Measurements from ENCODE around the gene SLC25A10.
"Not testable (repeated sequence)": the region's sequence is repeated elsewhere in the genome, so short reads cannot be mapped to it uniquely, and the experiment has no call there.

SLC25A10 gene

DNA sequence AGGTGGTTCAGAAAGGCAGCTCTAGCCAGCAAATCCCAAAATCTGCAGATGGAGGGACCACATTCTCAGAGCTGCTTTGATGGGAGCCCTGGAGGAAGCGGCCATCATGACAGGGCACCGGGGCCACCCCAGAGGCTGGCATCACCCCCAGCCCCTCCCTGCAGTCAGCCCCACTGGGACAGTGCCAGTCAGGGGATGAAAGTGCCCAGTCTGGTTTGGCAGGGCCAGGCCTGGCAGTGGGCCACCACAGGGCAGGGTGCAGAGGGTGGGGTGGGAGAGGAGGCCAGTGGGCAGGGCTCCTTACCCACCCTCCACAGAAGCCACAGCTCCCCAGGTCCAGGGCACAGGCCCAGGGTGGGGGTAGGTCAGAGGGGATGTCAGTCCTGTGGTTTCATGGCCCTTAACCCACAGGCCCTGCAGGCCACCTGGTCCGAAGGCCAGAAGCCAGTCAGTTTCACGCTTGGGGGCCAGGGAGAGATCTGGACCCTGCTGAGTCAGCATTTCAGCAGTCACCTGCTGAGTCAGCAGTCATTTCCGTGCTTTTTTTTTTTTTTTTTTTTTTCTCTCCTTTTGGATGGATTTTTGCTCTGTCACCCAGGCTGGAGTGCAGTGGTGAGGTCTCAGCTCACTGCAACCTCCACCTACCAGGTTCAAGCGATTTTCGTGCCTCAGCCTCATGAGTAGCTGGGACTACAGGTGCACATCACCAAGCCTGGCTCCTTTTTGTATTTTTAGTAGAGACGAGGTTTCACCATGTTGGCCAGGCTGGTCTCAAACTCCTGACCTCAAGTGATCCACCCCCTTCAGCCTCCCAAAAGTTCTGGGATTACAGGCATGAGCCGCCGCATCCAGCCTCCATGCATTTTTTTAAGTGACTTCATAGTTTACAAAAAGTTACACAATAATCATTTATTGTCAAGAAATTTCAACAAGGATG, 10.4 kb downstream of the SLC25A10 start:
- DNase-seq: no peak

DNA sequence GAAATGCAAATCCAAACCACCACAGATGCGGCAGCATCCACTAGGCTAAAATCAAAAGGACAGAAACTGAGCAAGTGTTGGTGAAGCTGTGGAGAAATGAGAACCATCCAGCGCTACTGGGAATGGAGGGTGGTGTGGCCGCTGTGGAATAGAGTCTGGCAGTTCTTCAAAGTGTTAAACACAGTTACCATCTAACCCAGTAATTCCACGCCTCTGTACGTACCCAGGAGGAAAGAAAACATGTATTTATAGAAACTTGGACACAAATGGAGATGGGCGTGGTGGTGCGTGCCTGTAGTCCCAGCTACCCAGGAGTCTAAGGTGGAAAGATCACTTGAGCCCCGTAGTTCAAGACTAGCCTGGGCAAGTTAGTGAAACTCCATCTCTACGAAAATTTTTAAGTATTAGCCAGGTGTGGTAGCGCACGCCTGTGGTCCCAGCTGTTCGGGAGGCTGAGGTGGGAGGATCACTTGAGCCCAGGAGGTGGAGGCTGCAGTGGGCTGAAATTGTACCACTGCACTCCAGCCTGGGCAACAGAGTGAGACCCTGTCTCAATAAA, 11.6 kb downstream of the SLC25A10 start:
- DNase-seq: no peak

DNA sequence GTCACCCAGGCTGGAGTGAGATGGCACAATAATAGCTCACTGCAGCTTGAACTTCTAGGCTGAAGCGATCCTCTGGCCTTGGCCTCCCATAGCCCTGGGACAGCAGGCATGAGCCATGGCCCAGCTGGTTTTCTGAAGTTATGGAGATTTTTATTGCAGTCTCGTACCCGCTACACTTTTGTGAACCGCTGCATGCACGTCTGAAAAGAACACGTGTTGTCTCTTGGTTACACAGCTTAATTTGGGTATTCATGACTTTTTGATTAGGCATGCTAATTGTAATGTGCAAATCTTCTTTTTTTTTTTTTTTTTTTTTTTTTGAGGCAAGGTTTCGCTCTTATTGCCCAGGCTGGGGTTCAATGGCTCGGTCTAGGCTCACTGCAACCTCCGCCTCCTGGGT, 13.4 kb downstream of the SLC25A10 start:
- no peak for DNase-seq

DNA sequence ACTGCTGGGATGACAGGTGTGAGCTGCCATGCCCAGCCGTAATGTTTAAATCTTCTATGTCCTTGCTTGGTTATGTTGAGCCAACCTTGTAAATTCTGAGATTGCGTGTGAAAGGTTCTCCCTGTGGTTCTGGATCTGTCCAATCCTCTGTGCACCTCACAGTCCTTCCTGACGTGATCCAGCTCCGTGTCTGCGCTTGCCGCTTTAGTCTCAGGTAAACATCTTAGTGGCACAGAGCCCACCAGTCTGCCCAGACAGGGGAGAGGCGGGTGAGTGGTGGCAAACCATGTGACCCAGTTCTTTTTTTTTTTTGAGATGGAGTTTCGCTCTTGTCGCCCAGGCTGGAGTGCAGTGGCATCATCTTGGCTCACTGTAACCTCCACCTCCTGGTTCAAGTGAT, 13.9 kb downstream of the SLC25A10 start:
- DNase-seq: no peak

DNA sequence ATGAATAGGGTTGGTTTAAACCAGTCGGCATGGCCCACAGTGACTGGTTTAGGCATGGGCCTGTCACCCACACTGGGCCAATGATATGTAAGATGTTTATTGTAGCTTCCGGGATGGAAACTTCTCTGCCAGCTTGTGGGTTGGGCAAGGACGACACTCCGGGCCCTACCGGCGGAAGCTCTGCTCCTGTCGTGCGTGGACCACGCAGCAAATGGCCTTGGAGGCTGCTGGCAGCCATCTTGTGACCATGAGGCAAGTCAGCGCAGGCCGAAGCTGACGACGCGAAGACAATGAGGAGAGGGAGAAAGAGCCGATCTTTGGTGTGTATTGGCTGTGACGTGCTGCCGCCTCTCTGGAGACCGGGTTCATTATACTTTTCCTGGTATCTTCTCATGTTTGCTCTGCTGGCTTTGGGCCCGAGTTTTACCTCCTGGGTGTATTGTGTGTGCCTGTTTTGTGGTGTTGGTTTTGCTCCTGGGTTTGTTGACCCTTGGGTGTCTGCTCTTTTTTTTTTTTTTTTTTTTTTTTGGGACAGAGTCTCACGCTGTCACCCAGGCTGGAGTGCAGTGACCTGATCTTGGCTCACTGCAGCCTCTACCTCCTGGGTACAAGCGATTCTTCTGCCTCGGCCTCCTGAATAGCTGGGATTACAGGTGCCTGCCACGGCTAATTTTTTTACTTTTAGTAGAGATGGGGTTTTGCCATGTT, 15.4 kb downstream of the SLC25A10 start:
- DNase-seq: no peak

DNA sequence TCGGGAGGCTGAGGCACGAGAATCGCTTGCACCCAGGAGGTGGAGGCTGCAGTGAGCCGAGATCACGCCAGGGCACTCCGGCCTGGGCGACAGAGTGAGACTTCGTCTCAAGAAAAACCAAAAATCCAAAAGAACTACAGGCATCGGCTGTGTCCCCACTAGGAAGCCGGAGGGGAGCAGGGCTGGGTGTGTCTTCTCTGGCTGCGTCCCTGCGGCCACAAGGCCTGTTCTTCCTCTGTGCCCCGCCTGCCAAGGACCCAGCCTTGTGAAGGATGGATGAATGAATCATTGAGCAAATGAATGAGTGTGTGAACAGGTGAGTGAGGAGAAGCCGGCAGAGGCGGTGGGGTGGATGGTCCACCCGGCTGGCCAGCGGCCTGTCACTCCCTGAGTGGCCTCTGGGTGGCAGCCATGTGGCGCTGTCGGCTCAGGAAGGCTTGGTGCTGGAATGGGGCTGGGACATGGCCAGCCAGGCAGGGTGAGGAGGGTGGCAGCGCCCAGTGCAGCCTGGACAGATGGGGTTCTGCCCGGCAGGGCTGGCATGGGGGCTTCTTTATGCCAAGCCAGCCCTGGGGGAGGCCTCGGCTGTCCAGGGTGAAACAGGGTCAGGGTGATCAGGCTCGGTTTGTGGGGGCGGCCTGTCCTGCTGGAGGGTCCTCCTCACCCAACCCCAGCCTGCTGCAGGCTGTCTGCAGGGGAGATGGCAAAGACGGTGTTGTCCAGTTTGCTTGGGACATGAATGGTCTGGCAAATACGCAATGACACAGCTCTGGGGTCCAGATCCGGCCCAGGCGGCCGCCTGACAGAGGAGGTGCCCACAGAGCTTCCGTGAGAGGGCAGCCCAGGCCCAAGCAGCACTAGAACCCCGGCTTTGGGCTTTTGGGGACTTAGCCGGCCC, 21.7 kb downstream of the SLC25A10 start:
- DNase-seq: peak; percentile 81

DNA sequence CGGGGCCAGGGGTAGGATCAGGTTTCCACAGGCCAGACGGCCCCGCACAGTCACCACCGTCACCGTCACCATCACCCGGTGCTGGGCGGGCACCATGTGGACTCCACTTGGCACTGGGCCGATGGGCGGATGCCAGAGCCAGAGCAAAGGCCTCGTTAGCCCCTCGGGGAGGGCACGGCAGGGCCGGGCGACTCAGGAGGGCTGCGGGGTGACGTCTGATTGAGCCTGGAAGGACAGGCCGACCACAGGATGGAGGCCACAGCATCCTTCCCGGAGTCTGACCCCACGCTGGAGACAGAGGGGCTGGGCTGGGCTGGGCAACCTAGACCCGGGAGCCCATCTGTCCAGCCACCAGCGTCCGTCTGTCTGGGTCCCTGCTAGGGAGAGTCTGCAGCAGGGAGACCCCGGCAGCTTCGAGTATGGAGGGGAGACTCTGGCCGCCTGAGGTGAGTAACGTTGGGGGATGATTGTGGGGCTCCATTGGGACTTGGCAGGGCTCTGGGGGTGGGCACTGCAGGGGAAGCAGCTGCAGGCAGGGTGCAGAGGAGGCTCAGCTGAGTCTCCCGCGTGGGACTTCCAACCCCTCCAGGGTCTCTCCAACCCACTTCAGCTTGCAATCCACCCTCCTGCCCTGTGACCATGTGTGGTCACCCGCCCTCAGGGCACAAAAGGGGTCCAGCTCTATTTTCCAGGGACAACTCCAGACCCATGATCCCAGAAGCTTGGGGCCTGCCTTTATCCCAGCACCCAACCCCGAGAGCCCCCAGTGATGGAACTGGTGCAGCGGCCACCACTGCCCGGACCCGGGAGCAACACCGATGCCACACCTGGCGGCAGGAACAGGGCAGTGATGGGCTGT, 22.6 kb downstream of the SLC25A10 start:
- no peak for DNase-seq

DNA sequence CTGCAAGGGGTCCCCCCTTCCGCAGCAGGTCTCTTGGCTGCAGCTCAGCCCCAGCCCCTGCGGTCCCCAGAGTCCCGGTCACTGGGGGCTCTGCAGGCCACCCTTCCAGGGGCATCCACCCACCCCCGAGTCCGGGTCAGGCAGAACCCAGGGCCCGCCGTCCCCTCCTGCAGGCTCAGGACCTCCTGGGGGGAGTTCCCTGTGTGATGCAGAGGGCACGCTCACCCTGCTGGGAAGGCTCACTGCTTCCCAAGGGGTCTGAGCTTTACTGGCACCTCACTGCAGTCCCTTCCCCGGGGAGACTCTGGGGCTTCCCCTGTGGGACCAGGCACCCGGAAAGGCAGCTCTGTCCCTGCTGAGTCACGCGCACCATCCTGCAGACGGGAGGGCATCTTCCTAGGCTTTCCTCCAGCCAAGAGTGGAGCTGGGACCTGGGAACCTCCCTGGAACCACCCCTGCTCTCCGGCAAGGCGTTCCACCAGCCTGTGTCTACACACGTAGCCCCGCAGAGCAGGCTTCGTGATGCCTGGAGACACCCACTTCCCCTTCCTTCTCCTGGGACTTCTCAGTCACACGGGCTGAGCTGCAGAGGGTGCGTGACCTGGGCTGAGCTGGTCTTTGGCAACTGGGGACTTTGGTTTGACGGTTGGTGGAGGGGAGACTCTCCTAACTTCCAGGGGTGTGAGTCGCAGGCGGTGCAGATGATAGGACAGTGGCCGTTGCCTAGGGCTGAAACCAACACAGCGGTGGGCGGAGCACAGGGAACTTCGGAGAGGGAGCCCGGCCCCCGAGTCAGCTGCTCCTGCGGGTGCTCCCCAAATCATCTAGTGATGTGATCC, 23.4 kb downstream of the SLC25A10 start:
- DNase-seq: peak; percentile 43

DNA sequence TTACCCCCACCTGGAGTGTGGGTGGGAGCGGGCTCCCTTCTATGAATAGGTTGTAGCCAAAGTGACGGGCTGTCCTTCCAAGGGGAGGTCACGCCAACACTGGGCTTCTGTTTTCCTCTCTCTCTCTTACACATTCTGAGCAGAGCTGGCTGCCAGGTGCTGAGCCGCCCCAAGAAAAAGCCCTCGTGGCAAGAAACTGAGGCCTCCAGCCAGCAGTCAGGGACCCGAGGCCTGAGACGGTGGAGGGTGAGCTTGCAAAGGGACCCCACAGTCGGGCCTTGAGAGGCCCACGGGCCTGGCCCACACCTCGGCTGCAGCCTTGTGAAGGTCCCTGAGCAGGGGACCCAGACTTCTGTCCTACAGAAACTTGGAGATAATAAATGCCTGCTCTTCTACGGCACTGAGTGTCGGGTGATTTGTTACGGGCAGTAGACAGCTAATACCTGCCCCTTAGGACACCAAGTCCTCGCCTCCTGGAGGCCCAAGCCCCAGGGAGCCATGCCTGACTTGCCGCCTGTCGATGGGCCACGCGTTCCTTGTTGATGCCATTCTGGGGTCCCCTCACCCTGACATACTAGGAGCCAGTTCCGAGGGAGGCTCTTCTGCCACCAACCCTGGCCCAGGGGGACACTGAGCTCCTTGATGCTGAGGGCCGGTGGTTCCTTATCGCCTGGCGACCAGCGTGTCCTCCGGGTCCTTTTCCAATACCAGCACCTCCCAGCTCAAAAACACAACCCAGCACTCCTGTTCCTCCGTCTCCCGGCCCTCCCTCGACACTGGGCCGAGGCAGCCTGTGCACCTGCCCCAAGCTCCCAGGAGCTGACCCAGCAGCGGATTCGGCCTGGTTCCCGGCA, 26.1 kb downstream of the SLC25A10 start:
- no peak for DNase-seq

DNA sequence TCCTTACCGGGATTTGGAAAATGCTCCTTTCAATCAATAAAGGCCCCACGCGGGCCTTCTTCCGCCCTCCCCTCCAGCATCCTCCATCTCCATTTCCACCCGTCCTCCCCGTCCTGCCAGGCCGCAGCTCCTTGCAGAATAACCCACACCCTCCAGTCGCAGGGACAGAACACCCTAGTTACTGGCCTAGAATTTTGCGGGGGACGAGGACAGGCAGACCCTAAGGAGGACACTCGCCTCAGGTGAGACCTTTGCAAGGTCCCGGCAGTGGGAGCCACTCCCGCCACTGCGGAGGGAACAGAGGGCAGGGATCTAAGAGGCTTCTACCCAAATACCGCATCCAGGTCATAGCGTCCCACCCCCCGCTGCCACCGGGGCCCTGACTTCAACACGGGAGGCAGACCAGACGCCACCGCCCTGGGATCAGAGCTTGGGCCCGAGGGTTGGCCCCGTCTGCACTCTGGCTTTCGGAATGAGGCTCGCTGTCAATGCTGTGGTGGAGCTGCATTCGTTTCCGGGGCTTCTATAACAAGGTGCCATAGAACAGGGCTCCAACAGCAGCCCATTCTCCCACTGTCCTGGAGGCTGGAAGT, 26.8 kb downstream of the SLC25A10 start:
- DNase-seq: no peak

DNA sequence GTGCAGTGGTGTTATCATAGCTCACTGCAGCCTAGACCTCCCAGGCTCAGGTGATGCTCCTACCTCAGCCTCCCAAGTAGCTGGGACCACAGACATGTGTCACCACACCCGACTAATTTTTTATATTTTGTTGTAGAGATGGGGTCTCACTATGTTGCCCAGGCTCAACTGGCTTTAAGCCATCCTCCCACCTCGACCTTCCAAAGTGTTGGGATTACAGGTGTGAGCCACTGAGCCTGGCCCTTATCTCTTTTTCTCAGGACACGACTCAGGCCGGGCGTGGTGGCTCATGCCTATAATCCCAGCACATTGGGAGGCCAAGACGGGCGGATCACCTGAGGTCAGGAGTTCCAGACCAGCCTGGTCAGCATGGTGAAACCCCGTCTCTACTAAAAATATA, 27.5 kb downstream of the SLC25A10 start:
- not testable (repeated sequence) for DNase-seq

DNA sequence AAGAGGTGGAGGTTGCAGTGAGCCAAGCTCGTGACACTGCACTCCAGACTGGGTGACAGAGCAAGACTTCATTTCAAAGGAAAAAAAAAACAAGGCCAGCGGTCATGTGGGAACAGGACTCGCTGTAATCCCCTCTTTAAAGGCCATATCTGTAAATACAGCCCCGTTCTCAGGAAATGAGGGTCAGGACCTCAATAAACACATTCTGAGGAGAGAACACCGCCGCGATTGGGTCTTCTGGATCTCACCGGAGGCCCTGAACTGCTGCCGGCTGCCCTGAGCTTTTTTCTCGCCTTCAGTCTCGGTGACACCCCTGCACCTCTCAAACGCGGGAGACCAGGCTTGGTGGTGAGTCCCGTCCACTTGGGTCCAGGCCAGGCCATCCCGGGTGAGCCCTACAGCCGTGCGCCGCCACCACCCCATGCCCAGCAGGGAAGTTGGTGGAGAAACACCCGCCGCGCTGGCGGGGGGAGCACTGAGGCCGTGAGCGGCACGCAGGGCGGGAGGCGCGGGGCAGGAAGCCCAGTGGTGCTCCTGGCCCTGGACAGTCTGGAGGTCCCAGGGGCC, 28.4 kb downstream of the SLC25A10 start:
- no peak for DNase-seq

DNA sequence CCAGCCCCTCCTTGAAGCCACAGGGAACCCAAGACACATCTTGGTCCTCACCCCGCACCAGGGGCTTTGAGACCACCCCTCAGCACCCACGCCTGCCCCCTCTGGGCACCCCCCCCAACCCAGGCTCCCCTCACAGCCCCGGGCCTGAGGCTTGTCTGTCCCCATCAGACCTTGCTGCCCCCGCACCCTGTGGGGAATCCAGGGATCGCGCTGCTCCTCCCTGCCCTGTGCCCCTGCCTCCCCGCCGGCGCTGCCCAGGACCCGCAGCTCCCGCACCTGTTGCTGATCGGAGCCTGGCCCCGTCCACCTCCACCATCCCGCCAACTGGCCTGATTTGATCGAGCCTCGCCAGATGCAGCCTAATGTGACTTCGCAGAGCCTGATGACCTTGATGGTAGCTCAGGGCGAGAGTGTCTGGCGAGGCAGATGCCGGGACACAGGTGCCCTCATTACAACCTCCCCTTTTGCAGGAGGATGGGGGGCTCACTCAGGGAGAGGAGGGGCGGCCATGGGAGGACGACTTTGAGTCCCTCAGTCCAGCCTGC, 29.0 kb downstream of the SLC25A10 start:
- DNase-seq: no peak

DNA sequence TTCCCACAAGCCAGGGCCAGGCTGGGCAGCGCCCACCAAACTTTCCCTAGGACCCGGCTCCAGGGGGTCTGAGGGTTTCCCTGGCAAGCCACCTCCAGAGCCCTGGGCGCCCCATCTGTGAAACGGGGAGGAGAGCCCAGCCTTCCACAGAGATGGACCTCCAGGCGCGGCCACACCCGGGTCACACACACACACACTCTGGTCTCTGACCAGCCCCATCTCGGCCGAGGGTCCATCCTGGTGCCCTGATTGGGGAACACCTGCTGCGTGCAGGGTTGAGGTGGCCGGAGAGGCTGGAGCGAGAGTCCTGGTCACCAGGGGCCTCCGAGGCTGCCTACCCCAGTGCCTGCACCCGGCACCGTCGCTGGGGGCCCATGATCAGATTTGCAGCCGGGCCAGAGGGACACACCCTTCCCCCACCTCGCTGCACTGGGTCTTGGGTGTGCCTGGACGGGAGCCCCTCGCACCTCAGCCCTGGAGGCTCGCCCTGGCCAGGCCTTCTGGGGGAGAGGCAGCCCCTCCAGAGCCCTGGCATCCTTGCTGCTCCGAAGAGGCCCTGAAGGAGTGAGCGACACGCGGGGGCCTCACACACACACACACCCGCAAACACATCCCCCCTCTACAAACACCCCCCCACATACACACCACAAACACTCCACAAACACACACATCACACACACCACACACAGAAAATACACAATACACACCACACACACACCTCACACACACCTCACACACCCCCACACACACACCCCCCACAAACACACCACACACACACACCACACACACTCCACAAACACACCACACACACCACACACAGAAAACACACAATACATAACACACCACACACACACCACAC, 29.7 kb downstream of the SLC25A10 start:
- DNase-seq: no peak

Measured in activated CD4-positive, alpha-beta T cell treated with anti-CD3 and anti-CD28 coated beads, Interleukin-2, Interleukin-6, amounts not matched to agents 100 ng/mL and 50 ng/mL, durations not matched to agents 16 hours and 8 hours (primary cell).